ENCODE data around the gene IQCE.

Gene IQCE

DNA sequence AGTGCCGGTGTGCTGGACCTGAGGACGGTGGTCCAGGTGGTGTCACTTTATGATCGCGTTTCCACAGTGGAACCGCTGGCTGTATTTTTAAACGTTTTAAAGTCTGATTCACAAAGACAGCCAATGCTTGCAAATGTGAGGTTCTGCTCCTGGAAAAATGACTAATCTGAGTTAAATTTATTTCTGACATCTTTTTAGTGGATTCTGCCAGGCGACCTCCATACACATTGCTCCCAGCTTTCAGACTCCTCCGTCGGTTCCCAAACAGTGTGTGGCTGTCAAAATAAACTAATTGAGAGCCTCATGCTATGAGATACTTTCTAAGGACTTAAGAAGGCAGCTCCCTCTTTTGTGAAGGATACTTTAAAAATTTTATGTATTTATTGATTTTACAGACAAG, 60.3 kb downstream of the IQCE start:
- no peak for DNase-seq (ENCODE audit: low read depth)

DNA sequence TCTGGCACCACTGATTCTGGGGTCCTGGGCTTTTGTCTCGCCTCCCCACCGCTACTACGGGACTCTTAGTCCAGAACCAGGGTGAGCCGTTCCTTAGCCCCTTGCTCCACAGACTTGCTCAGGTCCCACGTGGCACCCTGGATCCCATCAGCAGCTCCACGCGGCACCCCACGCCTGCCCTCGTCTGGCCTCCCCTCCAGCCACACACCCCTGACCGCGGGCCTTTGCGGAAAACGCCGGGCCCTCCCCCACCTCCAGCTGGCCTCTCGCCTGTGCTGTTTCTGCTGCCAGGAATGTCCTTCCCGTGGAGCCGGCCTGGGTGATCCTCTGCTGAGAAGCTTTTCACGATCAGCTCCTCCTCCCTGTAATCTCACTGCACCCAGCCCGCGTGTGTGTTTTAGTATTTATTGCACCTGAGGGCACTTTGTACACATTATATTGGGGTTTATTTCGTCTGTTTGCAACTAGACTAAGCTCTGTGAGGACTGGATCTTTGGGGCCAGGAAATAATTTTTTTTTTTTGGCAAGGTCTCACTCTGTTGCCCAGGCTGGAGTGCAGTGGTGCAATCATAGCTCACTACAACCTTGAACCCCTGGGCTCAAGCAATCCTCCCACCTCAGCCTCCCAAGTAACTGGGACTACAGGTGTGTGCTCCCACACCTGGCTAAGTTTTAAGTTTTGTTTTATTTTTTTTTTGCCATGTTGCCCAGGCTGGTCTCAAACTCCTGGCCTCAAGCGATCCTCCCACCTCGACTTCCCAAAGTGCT, 62.5 kb downstream of the IQCE start:
- DNase-seq (ENCODE audit: low read depth), result no peak

DNA sequence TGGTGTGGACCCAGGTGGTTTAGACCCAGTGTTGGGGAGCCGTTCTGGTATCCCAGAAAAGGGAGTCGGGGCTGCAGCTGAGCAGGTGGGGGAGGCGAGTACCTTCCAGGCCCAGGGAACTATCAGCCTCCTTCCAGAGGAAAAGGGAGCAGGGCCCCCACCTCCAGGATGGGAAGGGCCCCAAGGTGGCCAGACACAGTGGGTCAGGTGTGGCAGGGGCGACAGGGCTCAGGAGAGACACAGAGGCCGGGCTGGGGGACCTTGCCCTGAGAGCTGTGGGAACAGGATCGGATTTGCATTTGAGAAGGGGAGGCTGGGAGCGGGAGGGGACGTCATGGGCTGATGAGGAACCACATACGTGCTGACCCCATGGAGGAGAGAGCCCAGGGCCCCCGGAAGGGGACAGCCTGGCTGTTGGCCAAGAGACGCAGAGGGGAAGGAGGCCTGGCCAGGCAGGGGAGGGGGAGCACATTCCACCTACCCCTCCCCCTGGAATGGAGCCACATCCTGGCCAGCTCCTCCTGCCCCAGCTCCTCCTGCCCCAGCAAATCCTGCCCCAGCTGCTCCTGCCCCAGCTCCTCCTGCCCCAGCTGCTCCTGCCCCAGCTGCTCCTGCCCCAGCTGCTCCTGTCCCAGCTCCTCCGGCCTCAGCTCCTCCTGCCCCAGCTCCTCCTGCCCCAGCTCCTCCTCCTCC, 63.3 kb downstream of the IQCE start:
- DNase-seq (ENCODE audit: low read depth), result no peak

DNA sequence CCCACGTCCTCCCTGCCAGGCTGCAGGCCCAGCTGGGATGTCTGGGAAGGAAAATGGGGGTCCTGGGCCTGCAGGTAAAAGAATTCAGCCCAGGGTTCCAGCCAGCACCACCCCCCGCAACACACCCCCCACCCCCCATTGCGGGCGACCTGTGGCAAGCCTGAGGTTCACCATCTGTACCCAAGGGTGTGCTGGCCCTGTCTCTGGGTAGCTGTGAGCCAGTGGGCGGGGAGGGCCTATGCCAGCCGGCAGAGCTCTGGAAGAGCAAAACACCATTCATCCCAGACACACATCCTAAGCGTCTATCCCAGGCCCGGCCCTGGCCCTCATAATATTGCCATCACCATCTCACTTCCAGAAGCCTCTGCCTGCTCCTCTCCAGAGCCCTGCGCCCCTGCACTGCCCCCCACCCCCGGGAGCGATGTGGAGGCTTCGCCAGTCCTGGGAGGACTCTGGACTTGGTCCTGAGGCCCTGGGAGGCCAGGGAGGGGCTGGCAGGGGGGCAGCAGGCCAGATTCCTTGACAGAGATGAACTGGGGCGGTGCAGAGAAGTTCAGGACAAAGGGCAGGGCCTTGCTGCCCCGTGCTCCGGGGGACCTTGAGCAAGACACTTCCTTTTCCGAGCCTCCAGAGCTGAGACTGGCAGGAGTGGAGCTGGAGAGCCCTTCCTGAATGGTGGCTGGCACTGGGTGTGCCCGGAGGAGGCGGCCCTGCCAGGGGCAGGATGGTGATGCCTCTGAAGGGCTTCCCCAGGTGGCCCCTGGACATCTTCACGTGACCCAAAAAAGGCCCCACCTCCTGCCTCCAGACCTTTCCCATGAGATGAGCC, 64.3 kb downstream of the IQCE start:
- DNase-seq (ENCODE audit: low read depth), result no peak

DNA sequence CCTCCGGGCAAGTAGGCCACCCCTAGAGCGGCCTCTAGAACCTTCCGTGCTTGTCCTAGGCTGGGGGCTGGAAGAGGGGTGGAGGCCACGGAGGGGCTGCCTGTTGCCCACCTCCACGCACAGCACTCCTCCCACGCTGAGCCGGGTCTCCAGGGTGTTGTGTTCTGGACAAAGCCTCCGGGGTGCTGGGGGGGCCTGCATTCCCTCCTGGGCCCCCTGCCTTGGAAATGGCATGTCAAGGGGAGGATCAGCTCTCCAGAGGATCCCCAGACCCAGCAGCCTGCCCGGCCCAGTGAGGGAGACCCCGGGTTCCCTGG, 64.9 kb downstream of the IQCE start:
- DNase-seq (ENCODE audit: low read depth), result no peak

DNA sequence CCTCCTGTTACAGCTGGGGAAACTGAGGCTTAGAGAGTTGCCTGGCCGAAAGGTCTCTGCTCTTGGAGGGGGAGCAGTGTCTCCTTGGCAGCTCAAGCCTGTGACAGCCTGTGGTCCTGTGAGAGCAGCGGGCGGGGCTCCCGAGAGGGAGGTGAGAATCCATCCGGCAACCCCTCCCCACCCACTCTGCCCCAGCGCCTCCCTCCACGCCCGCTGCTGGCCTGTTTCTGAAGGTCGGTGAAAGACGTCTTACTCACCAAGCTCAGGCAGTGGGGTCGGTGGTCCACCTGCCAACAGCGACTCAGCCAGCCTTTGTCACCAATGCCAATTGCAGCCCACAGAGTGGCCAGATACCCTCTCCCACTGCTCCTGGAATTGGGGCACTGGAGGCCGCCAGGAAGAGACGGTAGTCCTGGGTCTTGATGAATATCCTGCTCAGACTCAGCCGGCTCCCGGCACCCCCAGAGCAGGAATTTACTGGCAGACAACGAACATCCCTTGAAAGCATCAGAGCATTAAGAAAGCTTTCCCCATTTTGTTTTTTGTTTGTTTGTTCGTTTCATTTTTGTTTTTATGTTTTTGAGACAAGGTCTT, 65.6 kb downstream of the IQCE start:
- no peak for DNase-seq (ENCODE audit: low read depth)

DNA sequence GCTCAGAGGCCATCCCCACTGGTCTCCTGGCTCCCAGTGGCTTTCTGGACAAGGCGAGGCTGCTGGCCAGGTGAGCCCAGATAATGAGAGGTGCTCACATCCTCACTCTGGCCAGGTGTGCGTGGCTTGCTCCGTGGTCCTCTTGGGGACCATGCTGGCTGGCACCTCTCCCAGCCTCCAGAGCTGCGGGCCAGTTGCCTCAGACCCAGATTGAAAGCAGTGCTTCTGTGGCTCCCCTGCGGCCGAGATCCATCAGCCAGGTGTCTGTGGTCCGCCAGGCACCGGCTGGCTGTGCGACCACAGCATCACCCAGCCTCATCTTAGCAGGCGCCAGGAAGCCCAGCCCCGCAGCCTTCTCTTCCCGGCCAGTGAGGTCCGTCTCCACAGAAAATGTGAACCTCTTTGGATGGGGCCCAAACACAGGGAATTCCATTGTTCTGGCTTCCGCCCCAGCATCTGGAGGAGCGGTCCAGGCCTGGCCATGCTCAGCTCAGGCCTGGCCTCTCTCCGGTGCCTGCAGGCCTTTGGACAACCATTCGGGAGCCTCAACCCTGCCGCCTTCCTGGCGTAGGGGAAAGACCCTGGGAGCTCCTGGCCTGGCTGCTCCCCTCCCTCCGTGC, 67.8 kb downstream of the IQCE start:
- no peak for DNase-seq (ENCODE audit: low read depth)

DNA sequence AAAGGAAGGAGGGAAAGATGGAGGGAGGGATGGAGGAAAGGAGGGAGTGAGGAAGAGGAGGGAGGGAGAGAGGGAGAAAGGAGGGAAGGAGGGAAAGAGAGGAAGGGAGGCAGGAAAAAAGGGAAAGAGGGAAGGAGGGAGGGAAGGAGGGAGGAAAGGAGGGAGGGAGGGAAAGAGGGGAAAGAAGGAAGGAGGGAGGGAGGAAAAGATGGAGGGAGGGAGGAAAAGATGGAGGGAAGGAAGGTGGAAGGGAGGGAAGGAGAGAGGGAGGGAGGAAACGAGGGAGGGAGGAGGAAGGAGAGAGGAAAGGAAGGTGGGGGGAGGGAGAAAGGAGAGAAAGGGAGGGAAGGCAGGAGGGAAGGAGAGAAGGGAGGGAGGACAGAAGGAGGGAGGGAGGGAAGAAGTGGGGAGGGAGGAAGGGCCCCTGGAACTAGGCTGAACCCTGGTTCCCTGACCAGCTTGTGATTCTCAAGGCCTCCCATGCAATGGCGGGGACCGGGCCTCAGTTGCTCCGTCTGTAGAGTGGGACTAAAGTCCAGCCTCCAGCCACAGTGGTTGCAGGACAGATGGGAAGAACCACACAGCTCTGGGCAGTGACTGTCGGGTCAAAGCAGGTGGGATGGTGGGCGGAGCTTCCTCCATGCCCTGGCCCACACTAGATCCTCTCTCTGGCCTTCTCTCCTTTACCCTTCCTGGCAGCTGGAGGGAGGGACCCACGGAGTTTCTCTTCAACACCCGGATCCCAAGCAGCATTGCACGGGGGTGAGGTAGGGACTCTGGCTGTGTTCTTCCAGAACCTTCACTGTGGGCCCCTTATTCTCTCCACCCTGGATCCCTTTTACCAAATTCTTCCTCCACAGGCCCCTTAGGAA, 68.7 kb downstream of the IQCE start:
- no peak for DNase-seq (ENCODE audit: low read depth)

DNA sequence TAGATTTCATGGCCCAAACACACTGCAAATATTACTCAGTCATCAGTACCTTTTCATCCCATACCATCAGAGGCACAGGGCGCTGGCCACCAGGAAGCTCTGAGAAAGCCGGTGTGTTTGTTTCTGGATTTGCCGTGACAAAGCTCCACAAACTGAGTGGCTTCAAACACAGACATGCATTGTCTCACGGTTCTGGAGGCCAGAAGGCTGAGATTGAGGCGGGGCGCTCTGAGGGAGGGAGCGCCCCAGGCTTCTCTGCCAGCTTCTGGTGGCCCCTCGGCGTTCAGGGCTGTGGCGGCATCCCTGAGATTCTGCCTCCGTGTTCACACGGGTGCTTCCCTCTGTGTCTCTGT, 69.3 kb downstream of the IQCE start:
- DNase-seq (ENCODE audit: low read depth), result no peak

DNA sequence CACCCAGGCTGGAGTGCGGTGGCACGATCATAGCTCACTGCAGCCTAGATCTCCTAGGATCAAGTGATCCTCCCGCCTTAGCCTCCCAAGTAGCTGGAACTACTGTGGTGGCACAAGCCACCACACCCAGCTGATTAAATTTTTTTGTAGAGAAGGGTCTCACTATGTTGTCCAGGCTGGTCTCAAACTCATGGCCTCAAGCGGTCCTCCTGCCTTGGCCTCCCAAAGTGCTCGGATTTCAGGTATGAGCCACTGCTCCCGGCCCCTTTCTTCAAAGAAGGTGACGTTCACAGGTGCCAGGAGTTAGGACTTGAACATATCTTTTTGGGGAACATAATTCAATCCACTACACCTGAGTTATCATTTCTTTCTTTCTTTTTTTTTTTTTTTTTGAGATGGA, 70.1 kb downstream of the IQCE start:
- no peak for DNase-seq (ENCODE audit: low read depth)

DNA sequence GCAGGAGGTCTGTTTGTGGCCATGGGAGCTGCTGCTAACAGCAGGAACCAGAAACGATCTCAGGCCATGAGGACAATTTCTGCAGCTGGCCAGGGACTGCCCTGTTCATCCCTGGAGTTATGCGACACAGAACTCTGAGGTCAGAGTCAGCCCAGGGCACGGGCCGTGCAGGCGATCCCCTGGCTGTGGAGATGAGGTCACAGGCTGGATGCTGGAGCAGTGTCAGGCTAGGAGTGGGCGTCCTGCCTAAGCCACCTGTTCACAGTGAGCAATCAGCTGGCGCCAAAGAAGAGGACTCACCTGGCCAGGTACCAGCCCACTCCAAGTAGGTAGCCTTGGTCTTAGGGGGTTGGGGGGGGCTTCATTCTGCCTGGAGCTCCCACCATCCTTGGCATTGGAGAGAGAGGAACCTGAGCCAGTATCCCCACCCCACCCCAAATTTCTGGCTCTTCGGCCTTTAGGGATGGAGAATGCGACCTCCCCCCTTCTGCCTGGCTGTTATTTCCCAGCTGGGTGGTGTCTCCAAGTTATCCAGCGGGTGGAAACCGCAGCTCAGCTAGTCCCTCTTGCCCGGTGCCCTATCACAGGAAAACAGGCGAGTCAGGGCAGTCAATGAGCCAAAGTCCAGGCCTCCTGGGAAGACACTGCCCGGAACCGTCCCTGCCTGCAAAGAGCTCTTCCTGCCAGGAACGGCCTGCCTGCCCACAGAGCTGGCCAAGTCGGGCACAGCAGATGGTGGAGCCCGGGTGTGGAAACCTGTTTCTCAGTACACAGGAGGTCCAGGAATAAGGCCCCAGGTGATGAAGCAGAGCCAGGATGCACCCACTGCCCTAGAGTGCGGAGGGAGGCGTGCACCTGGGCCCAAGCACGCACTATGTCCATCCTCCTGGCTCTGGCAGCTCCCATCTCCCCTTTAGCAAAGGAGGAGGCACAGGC, 71.2 kb downstream of the IQCE start:
- no peak for DNase-seq (ENCODE audit: low read depth)

DNA sequence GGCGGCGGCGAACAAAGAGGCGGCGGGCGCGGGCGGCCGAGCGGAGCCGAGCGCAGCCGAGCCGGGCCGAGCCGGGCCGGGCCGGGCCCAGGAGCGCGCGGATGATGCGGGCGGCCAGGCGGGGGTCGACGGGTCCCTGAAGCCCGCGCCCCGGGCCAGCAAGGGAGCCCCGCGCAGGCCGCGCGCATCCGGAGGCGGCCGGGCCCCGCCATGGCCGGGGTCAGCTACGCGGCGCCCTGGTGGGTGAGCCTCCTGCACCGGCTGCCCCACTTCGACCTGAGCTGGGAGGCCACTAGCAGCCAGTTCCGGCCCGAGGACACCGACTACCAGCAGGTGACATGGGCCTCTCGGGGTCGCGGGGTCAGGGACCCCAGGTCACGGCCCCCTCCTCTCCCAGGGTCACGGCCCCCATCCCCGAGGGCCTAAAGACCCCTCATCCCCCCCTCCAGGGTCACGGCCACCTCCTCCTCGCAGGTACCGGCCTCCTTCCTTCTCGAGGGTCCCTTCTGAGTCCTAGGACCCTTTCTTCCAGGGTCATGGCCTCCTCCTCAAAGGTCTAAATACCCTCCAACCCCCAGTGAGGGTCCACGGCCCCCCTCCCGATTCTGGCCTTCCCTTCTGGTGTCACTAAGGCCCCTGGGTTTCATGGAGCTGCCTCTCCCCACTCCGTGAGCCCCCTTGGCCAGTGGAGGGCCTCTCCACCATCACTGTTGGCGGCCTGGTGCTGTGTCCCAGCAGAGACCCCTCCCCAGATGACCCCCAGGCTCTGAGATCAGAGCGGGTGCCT, 73.4 kb downstream of the IQCE start, which contains the start of gene TTYH3:
Gene TTYH3, plus strand, starts transcription at position 41 of the 787 bp plus-strand sequence. Its CDS starts 170 bp downstream, at position 211.
- DNase-seq (ENCODE audit: low read depth), result no peak

DNA sequence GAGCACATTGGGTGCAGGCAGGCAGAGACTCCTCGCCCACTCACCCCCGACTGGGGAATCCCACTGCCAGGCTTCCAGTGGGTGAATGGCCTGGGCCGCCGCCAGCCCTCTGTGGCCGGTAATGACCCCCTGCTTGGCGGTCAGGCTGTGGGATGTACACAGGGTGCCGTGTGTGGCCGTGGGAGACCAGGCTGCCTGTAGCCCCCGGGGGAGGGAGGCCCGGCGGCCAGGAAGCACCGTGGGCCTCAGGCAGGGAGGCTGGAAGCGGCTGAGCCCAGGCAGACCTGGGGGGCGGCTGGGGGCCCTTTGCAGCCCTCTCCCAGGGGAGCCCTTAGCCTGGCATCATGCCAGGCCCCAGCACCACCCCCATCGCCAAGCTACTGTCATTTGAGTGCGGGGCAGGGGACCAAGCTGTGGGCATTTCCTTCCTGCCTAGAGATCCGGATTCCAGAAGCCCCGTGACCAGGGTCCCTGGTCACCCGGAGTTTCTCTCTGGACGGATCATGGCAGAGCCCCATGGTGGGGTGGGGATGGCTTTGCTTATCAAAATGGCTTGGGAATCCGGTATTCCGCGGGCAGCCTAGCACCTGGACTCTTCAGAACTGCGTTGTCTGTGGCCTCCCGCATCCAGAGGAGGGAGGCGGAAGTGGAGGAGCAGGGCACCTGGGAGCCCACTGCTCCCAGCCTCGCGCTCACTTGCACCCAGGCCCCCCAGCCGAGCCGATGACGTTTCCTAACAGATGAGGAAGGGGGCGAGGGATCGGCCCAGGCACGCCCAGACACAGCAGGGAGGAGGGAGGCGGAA, 74.2 kb downstream of the IQCE start:
- no peak for DNase-seq (ENCODE audit: low read depth)

DNA sequence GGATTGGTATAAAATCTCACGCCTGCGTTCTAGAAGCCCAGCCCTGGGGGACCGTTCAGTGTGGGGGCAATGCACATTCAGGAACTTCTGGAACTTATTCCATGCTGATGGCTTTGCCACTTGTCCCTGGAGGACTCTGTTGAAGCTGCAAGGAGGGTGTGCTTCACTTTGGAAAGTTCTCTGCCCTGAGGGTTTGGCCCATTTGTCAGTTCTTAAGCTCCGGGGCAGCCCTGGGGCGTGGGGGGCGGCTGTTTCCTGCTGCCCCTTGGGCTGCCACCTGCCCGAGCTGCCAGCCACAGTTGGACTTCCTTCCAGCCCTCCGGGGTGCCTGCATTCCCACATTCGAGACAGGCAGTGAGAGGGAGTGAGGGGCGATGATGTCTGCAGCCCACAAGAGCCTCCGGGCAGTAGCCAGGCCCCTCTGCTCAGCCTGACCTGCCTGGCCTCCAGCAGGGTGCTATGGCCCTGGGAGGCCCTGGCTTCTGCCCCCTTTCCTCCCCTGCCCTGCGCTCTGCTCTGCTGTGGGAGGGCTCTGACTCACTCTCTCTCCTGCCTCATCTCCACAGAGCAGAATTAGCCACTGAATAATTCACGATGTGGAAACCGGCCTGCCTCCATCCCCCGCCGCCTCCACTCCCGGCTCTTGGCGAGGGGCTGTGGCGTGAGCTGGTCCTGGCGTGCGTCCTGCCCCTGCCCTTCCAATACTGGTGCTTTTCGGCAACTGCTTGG, 74.9 kb downstream of the IQCE start:
- DNase-seq (ENCODE audit: low read depth), result no peak

DNA sequence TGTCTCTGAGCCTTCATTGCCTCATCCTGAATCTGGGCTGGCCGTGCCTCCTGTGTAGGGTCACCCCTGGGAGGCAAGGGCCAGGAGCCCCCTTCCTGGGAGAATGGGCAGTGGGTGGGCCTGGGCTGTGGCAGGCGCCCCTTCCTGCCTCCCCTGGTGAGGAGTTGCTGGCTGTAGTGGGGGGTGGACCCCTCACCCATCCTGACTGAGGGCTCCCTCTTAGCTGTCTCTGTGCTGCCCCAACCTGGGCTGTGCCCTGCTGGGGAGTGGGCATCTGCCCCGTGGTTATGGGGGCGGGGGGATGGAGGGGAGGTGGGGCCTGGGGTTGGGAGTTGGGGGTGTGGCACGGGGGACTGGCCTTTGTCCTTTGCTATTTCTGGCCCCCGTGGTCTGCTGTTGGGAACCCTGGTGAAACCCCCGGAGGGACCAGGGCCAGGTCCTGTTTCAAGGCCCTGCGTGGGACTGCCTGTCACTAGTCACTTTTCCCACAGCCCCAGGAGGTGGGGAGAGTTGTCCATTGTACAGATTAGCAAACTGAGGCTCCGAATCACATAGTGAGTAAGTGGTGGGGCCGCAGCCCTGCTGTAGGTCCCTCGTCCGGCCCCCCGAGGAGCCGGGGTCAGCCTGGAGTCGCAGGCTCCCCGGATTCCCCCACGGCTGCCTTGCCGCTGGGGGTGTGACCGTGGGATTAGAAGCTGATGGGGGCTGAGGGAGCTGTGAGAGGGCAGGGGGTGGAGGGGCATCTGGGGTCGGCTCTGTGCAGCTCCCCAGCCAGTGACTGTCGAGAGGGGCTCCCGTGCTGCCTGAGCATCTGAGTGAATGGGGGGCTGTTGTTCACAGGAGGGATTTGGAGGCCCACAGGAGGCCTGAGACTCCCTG, 75.7 kb downstream of the IQCE start:
- no peak for DNase-seq (ENCODE audit: low read depth)

DNA sequence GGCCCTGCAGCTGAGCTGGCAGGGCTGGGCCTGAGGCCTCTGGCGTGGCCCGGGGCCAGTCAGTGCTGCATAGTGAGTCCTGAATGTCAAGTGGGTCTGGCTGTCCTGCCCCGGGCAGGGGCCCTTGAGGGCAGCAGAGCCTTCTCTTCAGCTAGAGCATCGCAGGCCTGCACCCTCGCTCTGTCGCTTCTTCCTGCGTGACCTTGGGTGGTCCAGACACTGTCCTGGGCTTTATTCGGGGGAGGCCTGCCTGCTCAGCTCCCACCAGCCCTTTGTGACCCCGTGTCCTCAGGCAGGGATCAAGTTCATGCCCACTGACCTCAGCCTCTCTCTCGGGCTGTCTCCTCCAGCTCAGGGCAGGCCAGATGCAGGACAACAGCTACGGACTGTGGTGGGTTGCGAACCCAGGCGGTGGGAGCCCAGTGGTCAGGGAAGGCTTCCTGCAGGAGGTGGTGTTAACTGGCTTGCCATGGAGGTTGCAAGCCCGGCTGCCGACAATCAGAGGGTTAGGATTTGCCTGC, 76.4 kb downstream of the IQCE start:
- DNase-seq (ENCODE audit: low read depth), result no peak
